GM18508 (cell line): ENCODE data around the gene INHBB.
"Not testable (repeated sequence)": the region's sequence is repeated elsewhere in the genome, so short reads cannot be mapped to it uniquely, and the experiment has no call there.

Source experiments
- ATAC-seq: cut with Tn5 transposase; IDR thresholded peaks from one replicate; pipeline ENCODE4 v1.9.1; 2021; ENCODE audit warnings: moderate number of reproducible peaks; ENCODE audit not compliant: insufficient read depth, unreplicated experiment

Gene INHBB

GRCh38 chr2:120346026-120346666, at the start of gene INHBB:
TSS of gene INHBB (plus strand) at chr2:120346136. CDS start at chr2:120346189, 53 bp downstream.
- no peak for ATAC-seq

GRCh38 chr2:120298173-120298835, 47.6 kb upstream of the INHBB start:
- ATAC-seq: no peak

- no peak for ATAC-seq
These were observed 46.9 kb upstream of the INHBB start for GRCh38 chr2:120299004-120299403.

GRCh38 chr2:120299561-120299960, 46.4 kb upstream of the INHBB start:
- no peak for ATAC-seq

- no peak for ATAC-seq
These were observed 45.6 kb upstream of the INHBB start for GRCh38 chr2:120300385-120300784.

GRCh38 chr2:120301284-120301683, 44.7 kb upstream of the INHBB start:
- no peak for ATAC-seq

GRCh38 chr2:120302301-120302700, 43.6 kb upstream of the INHBB start:
- ATAC-seq: no peak

- ATAC-seq: no peak
These were observed 42.8 kb upstream of the INHBB start for GRCh38 chr2:120303177-120303576.

GRCh38 chr2:120305296-120305695, 40.6 kb upstream of the INHBB start:
- ATAC-seq: no peak

- no peak for ATAC-seq
These were observed 39.9 kb upstream of the INHBB start for GRCh38 chr2:120305937-120306490.

- ATAC-seq: no peak
These were observed 38.5 kb upstream of the INHBB start for GRCh38 chr2:120307482-120307881.

GRCh38 chr2:120308038-120308910, 37.7 kb upstream of the INHBB start:
- ATAC-seq: no peak

GRCh38 chr2:120310136-120310535, 35.8 kb upstream of the INHBB start:
- no peak for ATAC-seq

- ATAC-seq: not testable (repeated sequence)
These were observed 35.1 kb upstream of the INHBB start for GRCh38 chr2:120310841-120311240.

GRCh38 chr2:120312076-120312475, 33.9 kb upstream of the INHBB start:
- ATAC-seq: no peak

- no peak for ATAC-seq
These were observed 32.9 kb upstream of the INHBB start for GRCh38 chr2:120312860-120313694.

- no peak for ATAC-seq
These were observed 32.0 kb upstream of the INHBB start for GRCh38 chr2:120313695-120314615.

- ATAC-seq: no peak
These were observed 31.1 kb upstream of the INHBB start for GRCh38 chr2:120314690-120315366.
